Nephron (organoid): ENCODE results near the gene NRM.
"Not testable (repeated sequence)": the region's sequence is repeated elsewhere in the genome, so short reads cannot be mapped to it uniquely, and the experiment has no call there.

Source experiments
- H3K27ac Mint-ChIP-seq, 3 experiments: 2 replicates each; pipeline ENCODE4 v1.8.0; 2020; ENCODE audit warnings: mixed read lengths in 3 of 3, mild to moderate bottlenecking in 2 of 3, moderate library complexity in 1 of 3
- H3K27me3 Mint-ChIP-seq: 2 replicates; pipeline ENCODE4 v1.8.0; 2021; ENCODE audit warnings: low read depth, mild to moderate bottlenecking, moderate library complexity, mixed read lengths
- H3K36me3 Mint-ChIP-seq: 2 replicates; pipeline ENCODE4 v1.8.0; 2020; ENCODE audit warnings: low read depth, mixed read lengths
- H3K4me1 Mint-ChIP-seq: 2 replicates; pipeline ENCODE4 v1.8.0; 2020; ENCODE audit warnings: mixed read lengths
- H3K4me3 Mint-ChIP-seq, 3 experiments: 2 replicates each; pipeline ENCODE4 v1.8.0; 2020; ENCODE audit warnings: mild to moderate bottlenecking in 3 of 3, mixed read lengths in 3 of 3, moderate library complexity in 2 of 3
- H3K9me3 Mint-ChIP-seq: 2 replicates; pipeline ENCODE4 v1.8.0; 2020; ENCODE audit warnings: mixed read lengths
- CTCF ChIP-seq, 3 experiments: fragments of 200-600 bp; sonication (generic); IDR thresholded peaks; one replicate each; pipeline ENCODE4 v1.5.0; 2021; ENCODE audit warnings: antibody characterized with exemption in 3 of 3; ENCODE audit not compliant: unreplicated experiment in 3 of 3

Gene NRM

GRCh38 chr6:30719356-30719755 lies 28.6 kb upstream of the NRM start:
- Mint-ChIP-seq H3K36me3 (peaks cover 43% of the 10 kb centered on the region), H3K27ac (peak overlapping the region; percentile 97 to 99 (median 99)), H3K9me3 (no peaks in the 10 kb centered on the region), H3K27me3 (no peaks in the 10 kb centered on the region), H3K4me3 (peak overlapping the region; percentile 99), H3K4me1 (peaks cover 55% of the 10 kb centered on the region)
- TF ChIP-seq CTCF (IDR thresholded peaks at IDR 0.05; ENCODE audit: unreplicated experiment in 3 of 3): no peak

- peak in 1 of 3 experiments; percentile 5 for TF ChIP-seq CTCF (IDR thresholded peaks at IDR 0.05; ENCODE audit: unreplicated experiment in 3 of 3)
- not testable (repeated sequence) for H3K27me3 Mint-ChIP-seq, H3K9me3 Mint-ChIP-seq
- peak overlapping the region; percentile 99 for H3K4me3 Mint-ChIP-seq
- peaks cover 43% of the 10 kb centered on the region for H3K4me1 Mint-ChIP-seq
- peaks cover 39% of the 10 kb centered on the region for H3K36me3 Mint-ChIP-seq
- peak overlapping the region; percentile 100 for H3K27ac Mint-ChIP-seq
Measured at GRCh38 chr6:30717845-30718720, 27.3 kb upstream of the NRM start.

DNA sequence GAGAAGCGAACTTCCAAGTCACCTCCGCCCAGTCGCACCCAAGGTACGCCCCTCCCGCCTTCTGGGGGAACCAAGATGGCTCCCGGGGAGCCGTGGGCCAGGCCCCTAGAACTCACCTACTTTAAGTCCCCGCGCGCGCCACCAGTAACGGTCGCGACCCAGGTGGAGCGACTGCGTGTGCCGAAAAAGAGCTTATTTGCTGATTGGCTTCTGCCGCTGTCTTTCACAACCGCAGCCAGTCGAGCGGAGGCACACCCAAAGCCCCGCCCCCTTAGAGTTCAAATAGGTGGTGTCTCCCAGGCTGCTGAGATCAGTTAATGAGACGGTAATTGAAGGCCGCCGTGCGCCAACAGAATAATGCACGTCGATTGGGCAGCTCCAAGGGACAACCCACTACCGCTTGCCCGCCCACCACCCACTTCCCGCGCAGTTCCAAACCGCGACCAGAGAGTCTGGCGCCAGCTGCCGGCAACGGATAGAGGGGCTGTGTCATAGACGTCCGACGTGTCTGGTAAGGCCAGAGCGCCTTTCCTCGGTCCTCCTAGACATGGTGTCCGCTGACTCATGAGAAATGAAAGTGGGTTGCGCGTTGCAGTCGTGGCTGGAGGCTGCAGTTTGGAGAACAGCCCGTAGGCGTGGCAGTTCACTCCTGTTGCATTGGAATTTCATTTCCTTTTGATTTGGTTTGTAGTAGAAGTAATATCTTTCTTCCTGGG lies 26.5 kb upstream of the NRM start, which contains the start of gene MDC1:
MDC1 (minus strand) TSS at position 153 of the 716 bp plus-strand sequence. CDS start 2,106 bp downstream, outside the sequence.
- H3K4me1 Mint-ChIP-seq: peaks cover 35% of the 10 kb centered on the region
- no peaks in the 10 kb centered on the region for H3K27me3 Mint-ChIP-seq
- peaks cover 39% of the 10 kb centered on the region for H3K36me3 Mint-ChIP-seq
- H3K9me3 Mint-ChIP-seq: no peaks in the 10 kb centered on the region
- H3K27ac Mint-ChIP-seq: peak within 1 kb of the TSS; percentile 100
- TF ChIP-seq CTCF (IDR thresholded peaks at IDR 0.05; ENCODE audit: unreplicated experiment in 3 of 3): peak; percentile 20 to 38 (median 28)
- peak within 1 kb of the TSS; percentile 93 to 95 (median 94) for H3K4me3 Mint-ChIP-seq

DNA sequence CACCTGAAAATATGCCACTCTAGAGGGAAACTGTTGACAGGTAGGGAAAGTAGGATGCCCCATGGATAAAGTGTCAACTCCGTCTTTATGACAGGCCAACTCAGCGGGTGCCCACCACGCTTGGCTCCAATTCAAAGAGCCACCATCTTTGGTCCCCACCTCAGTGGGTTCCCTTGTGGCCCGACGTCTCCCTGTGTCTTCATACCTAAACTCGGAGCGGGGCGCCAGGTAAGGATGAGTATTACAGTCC lies 26.0 kb upstream of the NRM start:
- peak overlapping the region; percentile 100 for H3K27ac Mint-ChIP-seq
- no peak for TF ChIP-seq CTCF (IDR thresholded peaks at IDR 0.05; ENCODE audit: unreplicated experiment in 3 of 3)
- no peaks in the 10 kb centered on the region for H3K9me3 Mint-ChIP-seq
- peaks cover 34% of the 10 kb centered on the region for H3K4me1 Mint-ChIP-seq
- peaks cover 40% of the 10 kb centered on the region for H3K36me3 Mint-ChIP-seq
- no peaks in the 10 kb centered on the region for H3K27me3 Mint-ChIP-seq
- peak overlapping the region; percentile 93 to 95 (median 94) for H3K4me3 Mint-ChIP-seq

GRCh38 chr6:30714263-30714662 lies 23.5 kb upstream of the NRM start:
- H3K9me3 Mint-ChIP-seq: no peaks in the 10 kb centered on the region
- H3K27ac Mint-ChIP-seq: no peak overlapping the region
- peaks cover 26% of the 10 kb centered on the region for H3K4me1 Mint-ChIP-seq
- no peaks in the 10 kb centered on the region for H3K27me3 Mint-ChIP-seq
- TF ChIP-seq CTCF (IDR thresholded peaks at IDR 0.05; ENCODE audit: unreplicated experiment in 3 of 3): no peak
- no peak overlapping the region for H3K4me3 Mint-ChIP-seq
- H3K36me3 Mint-ChIP-seq: peaks cover 52% of the 10 kb centered on the region
